NT2/D1 (cell line): ENCODE data around the gene DBN1.

Source experiments
- DNase-seq: peaks from one replicate; pipeline ENCODE4 v3.0.0-alpha.2; 2011; ENCODE audit warnings: low read depth, low spot score
- H3K27me3 ChIP-seq: 2 replicates; pipeline ENCODE4 v1.6.0; 2011; ENCODE audit warnings: mild to moderate bottlenecking; ENCODE audit not compliant: insufficient read length, insufficient read depth
- H3K36me3 ChIP-seq: 2 replicates; pipeline ENCODE4 v1.6.1; 2011; ENCODE audit warnings: mild to moderate bottlenecking, low read length, mixed read lengths; ENCODE audit not compliant: insufficient read depth, insufficient read length
- H3K4me1 ChIP-seq: 2 replicates; pipeline ENCODE4 v1.5.1; 2011; ENCODE audit not compliant: insufficient read depth, insufficient read length
- H3K4me3 ChIP-seq: 2 replicates; pipeline ENCODE4 v1.5.1; 2011; ENCODE audit warnings: low read depth; ENCODE audit not compliant: insufficient read length
- H3K9ac ChIP-seq: 2 replicates; pipeline ENCODE4 v1.6.0; 2011; ENCODE audit warnings: low read depth; ENCODE audit not compliant: insufficient read length
- H3K9me3 ChIP-seq: 2 replicates; pipeline ENCODE4 v1.5.1; 2011; ENCODE audit warnings: mild to moderate bottlenecking, low read length; ENCODE audit not compliant: insufficient read depth
- SUZ12 ChIP-seq: IDR thresholded peaks from 2 replicates; pipeline ENCODE4 v1.6.1; 2011; ENCODE audit not compliant: insufficient read length, insufficient read depth; ENCODE audit errors: extremely low read depth
- YY1 ChIP-seq: IDR thresholded peaks from 2 replicates; pipeline ENCODE4 v1.6.1; 2011; ENCODE audit not compliant: insufficient read length, insufficient read depth
- ZNF274 ChIP-seq: IDR thresholded peaks from 2 replicates; pipeline ENCODE4 v1.6.1; 2011; ENCODE audit warnings: mild to moderate bottlenecking, low read depth, low read length

DBN1 gene

DNA sequence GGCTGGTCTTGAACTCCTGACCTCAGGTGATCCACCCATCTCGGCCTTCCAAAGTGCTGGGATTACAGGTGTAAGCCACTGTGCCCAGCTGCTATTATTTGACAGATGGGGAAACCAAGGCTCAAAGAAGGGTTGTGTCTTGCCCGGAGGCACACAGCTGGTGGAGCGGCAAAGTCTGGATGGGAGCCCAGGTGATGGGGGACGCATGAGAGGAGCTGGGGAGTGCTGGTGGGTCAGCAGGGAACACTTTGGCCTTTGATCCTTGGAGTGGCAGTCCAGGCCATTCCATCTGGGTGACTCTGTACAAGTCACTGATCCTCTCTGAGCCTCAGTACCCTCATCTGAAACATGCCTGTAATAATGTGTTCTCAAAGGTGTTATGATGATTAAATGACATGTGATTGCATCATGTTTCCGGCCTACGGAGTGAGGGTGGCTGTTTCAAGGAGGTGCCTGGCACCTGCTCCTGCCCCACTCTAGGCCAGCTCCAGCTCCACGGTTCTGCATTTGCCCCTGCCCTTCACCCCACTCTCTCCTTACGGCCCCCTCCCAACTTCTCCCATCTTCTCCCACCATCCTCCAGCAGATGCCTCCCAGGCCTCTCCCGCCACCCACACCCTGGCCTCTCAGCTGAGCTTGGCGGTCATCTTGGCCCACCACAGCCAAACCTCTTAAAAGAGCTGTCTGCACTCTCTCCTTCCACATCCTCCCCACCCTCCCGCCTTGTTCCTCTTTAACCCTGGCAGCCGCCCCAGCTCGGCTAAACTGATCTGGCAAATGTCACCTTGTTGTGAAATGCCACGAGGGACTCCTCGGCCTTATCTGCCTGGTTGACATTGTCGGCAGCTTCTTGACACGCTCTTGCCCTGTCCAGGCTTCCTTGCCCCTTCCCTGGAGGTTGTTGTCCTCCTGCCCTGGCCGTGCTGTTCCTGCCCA lies 5.5 kb upstream of the DBN1 start:
- peaks cover 18% of the 10 kb centered on the region for H3K4me1 ChIP-seq
- H3K9ac ChIP-seq: no peak overlapping the region
- H3K27me3 ChIP-seq: no peaks in the 10 kb centered on the region
- peaks cover 66% of the 10 kb centered on the region for H3K36me3 ChIP-seq
- H3K4me3 ChIP-seq: no peak overlapping the region
- no peaks in the 10 kb centered on the region for H3K9me3 ChIP-seq
- TF ChIP-seq SUZ12 (no peak), ZNF274 (no peak)
- no peak for DNase-seq

DNA sequence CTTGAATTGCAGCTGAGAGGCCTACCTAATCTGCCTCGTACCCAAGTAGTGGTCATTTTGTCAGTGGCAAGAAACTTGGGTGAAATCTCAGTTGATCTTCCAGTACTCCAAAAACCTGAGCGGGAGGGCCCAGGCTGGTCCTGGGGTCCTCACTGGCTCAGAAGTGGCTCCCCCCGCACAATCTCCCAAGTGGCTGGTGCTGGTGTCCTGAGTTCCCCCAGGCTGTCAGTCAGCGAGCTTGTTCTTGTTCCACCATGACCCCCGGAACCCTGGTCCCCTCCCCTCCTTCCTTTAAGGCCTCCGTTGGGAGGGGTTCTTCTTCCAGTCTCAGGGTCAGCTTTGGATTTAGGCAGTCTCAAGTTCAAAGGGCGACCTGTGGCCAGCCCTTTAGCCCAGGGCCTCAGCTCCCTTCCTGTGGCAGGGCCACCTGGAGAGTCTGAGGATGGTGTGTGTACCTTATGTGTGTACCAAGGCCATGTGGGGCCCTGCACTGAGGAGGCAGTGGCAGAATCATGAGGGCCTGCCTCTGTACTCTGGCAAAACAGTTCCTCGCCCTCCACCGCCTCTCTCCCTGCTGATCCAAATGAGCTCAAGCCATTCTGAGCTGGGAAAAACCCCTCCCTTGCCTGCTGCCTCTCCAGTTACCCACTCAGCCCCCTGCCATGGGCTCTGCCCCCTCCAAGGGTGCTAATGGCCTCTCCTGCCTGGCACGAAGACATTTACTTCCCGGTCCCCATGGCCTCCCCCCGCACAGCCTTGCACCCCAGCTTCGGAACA lies 4.5 kb upstream of the DBN1 start:
- Histone ChIP-seq H3K36me3 (peaks cover 55% of the 10 kb centered on the region), H3K9me3 (no peaks in the 10 kb centered on the region), H3K4me3 (no peak overlapping the region), H3K4me1 (peaks cover 15% of the 10 kb centered on the region), H3K27me3 (no peaks in the 10 kb centered on the region), H3K9ac (peak overlapping the region; percentile 15)
- DNase-seq: no peak
- TF ChIP-seq SUZ12 (no peak), YY1 (no peak), ZNF274 (no peak)

DNA sequence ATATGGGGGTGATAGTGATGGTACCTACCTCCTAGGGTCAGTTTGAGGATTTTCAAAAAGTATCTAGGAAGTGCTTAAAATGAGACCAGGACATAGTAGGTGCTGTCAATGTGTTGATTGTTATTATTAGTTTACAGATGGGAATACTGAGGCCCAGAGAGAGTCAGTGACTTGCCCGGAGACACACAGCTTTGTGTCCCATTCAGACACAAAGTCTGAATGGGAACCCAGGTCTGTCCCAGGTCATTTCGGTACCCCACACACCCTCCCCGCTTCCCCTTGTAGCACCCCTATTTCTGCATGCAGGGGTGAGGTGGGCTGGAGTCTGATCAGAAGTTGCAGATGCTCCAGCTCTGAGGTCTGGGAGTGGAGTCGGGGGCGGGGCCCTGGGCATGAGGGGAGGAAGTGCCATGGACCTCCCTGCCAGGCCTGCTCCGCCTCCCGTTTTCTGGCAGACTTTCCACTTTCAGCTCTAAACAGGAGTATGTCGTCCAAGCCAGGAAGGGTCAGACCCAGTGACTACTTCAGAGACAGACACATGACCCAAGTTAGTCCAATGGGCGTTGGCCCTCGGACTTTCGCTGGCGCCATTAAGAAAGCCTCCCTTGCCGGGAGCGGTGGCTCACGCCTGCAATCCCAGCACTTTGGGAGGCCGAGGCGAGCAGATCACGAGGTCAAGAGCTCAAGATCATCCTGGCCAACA lies 3.2 kb upstream of the DBN1 start:
- DNase-seq: no peak
- no peaks in the 10 kb centered on the region for H3K9me3 ChIP-seq
- no peaks in the 10 kb centered on the region for H3K27me3 ChIP-seq
- H3K4me1 ChIP-seq: peaks cover 21% of the 10 kb centered on the region
- TF ChIP-seq ZNF274 (no peak), SUZ12 (no peak), YY1 (no peak)
- no peak overlapping the region for H3K4me3 ChIP-seq
- H3K9ac ChIP-seq: no peak overlapping the region
- H3K36me3 ChIP-seq: peaks cover 49% of the 10 kb centered on the region

DNA sequence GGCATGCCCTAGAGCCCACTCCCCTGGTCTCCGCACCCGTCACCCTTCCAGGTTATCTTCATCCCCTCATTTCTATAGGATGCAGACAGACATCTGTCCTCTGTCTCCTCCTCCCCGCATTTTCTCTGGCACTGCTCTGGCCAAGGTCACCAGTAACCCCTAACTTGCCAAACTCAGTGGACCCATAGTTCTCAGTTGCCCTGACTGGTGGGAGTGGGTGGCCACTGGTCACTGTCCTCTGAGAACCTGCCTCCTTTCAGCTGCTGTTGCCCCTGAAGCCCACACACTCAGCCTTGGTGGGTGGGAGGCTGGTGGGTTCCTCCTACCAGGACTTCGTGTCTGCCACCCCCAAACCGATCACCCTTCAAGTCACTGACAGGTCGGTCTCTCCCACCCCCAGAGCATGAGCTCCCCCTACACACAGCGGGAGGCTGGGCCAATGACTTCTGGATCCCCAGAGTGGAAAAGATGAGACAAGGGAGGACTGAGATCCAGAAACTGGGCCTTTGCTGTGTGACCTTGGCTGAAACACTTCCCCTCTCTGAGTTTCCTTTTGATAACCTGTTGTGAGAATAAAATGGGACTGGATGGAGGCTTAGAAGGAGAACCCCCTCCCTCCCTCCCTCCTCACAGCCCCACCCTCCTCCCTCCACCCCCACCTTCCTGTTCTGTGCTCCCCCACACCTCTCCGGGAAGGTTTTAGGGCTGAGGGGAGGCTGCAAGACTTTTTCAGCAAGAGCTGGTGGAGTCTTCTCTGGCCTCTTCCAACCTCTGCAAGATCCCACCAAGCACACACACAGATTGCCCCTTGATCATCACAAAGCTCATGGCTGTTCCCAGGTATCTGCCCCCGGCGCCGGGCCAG lies 2.4 kb upstream of the DBN1 start:
- TF ChIP-seq YY1 (no peak), SUZ12 (no peak), ZNF274 (no peak)
- H3K9ac ChIP-seq: no peak overlapping the region
- H3K36me3 ChIP-seq: peaks cover 50% of the 10 kb centered on the region
- DNase-seq: no peak
- peaks cover 29% of the 10 kb centered on the region for H3K4me1 ChIP-seq
- no peak overlapping the region for H3K4me3 ChIP-seq
- no peaks in the 10 kb centered on the region for H3K27me3 ChIP-seq
- H3K9me3 ChIP-seq: no peaks in the 10 kb centered on the region

DNA sequence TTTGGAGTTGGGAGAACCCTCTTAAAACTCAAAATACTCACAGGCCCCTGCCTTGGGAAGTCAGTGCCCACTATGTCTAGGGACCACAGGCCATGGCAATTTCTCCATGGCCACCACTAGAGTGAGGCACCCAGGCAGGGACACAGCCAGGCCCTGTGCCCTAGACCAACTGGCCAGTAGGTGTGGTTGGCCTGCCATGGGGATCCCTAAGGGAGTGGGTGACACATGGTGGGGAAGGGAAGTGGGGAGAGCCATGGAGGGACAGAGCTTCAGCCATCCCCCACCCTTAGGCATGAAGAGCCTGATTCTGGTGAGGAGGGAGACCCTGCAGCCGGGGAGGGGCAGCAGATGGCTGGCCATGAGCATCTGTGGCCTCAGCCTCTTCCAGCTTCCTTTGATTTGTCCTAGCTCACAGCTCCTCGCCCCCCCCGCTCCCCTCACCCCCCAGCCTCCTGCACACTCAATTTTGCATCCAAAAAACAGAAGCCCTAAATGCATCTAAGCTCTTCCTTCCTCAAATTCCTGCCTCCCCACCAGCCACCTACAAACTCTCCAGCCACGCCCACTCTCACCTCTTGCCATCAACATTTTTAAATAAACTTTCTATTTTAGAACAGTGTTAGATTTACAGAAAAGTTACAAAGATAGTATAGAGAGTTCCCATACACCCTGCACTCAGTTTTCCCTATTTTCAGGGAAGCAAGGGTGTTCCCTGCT lies 1.6 kb upstream of the DBN1 start:
- Histone ChIP-seq H3K27me3 (no peaks in the 10 kb centered on the region), H3K4me1 (peaks cover 37% of the 10 kb centered on the region), H3K36me3 (peaks cover 55% of the 10 kb centered on the region), H3K9me3 (no peaks in the 10 kb centered on the region), H3K4me3 (no peak overlapping the region), H3K9ac (peak overlapping the region; percentile 54)
- TF ChIP-seq ZNF274 (no peak), YY1 (no peak), SUZ12 (no peak)
- DNase-seq: no peak

DNA sequence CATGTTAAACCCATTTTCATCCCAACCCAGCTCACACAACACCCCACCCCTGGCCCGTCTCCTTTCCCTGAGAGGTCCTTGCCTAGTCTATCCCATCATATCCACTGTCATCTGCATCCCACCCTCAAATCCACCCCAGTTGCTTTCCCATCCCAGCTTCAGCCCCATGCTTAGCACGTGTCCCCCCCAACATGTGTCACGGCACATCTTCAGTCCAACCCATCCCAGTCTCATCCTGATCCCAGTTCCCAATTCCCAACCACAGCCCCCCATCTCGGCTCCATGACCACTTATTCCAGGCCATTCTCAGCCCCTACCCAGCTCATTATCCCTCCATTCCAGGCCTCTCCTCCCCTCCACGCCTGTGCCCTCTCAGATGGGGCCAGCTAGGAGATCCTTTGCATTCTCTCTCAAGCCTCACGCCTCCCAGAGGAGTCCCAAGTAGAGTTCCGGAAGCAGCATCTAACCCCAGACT lies 605 bp upstream of the DBN1 start:
- Histone ChIP-seq H3K27me3 (no peaks in the 10 kb centered on the region), H3K4me3 (peak overlapping the region; percentile 23), H3K9me3 (no peaks in the 10 kb centered on the region), H3K4me1 (peaks cover 46% of the 10 kb centered on the region), H3K9ac (peak overlapping the region; percentile 37), H3K36me3 (peaks cover 54% of the 10 kb centered on the region)
- no peak for TF ChIP-seq YY1
- no peak for TF ChIP-seq SUZ12
- no peak for TF ChIP-seq ZNF274
- no peak for DNase-seq
